ENCODE data around the gene GMPR2.

Gene GMPR2

GRCh38 chr14:24283796-24284460, 51.2 kb downstream of the GMPR2 start:
- TF ChIP-seq CTCF (conservative IDR thresholded peaks at IDR 0.05), result no peak
- no peak overlapping the region for H3K27ac ChIP-seq

- no peak for TF ChIP-seq CTCF (conservative IDR thresholded peaks at IDR 0.05)
These were observed 51.8 kb downstream of the GMPR2 start for GRCh38 chr14:24284501-24285035.

GRCh38 chr14:24285351-24285750, 52.6 kb downstream of the GMPR2 start:
- TF ChIP-seq CTCF (conservative IDR thresholded peaks at IDR 0.05), result no peak
- H3K27ac ChIP-seq, result no peak overlapping the region

More at GRCh38 chr14:24284501-24285035, 51.8 kb downstream of the GMPR2 start:
- no peak overlapping the region for H3K27ac ChIP-seq

- no peak for TF ChIP-seq CTCF (conservative IDR thresholded peaks at IDR 0.05)
- no peak overlapping the region for H3K27ac ChIP-seq
These were observed 54.3 kb downstream of the GMPR2 start for GRCh38 chr14:24286996-24287395.
